OCI-LY1 (cell line): ENCODE results near the gene SLC17A2.

Experiments used
- H2AFZ ChIP-seq: fragments of 200-600 bp; sonication (generic), shearing (Covaris generic); 2 replicates; pipeline ENCODE4 v1.6.0; 2014; ENCODE audit warnings: antibody characterized with exemption, mild to moderate bottlenecking, low read length
- H3F3A ChIP-seq: fragments of 200-600 bp; sonication (generic), shearing (Covaris generic); 2 replicates; pipeline ENCODE4 v1.6.0; 2014; ENCODE audit warnings: mild to moderate bottlenecking, antibody characterized with exemption, low read length, moderate library complexity; ENCODE audit not compliant: insufficient read depth
- H3K27ac ChIP-seq: fragments of 200-600 bp; sonication (generic); 2 replicates; pipeline ENCODE4 v1.5.1; 2014; ENCODE audit warnings: low read length, mixed run types, mild to moderate bottlenecking, low read depth; ENCODE audit not compliant: poor library complexity, severe bottlenecking
- H3K27me3 ChIP-seq: fragments of 200-600 bp; sonication (generic); 2 replicates; pipeline ENCODE4 v1.6.0; 2014; ENCODE audit warnings: antibody characterized with exemption, mild to moderate bottlenecking, low read length, moderate library complexity; ENCODE audit not compliant: insufficient read depth
- H3K36me3 ChIP-seq: fragments of 200-600 bp; sonication (generic); 2 replicates; pipeline ENCODE4 v1.6.1; 2014; ENCODE audit warnings: mild to moderate bottlenecking, antibody characterized with exemption, low read length, moderate library complexity, mixed read lengths; ENCODE audit not compliant: insufficient read depth
- H3K4me1 ChIP-seq: fragments of 200-600 bp; sonication (generic); 2 replicates; pipeline ENCODE4 v1.5.1; 2014; ENCODE audit warnings: mild to moderate bottlenecking, low read length, moderate library complexity; ENCODE audit not compliant: insufficient read depth, severe bottlenecking
- H3K4me2 ChIP-seq: fragments of 200-600 bp; sonication (generic), shearing (Covaris generic); 2 replicates; pipeline ENCODE4 v1.6.1; 2014; ENCODE audit warnings: low read length
- H3K4me3 ChIP-seq: fragments of 200-600 bp; sonication (generic); 2 replicates; pipeline ENCODE4 v1.5.1; 2014; ENCODE audit warnings: low read length, low read depth, mild to moderate bottlenecking, mixed read lengths; ENCODE audit not compliant: poor library complexity, severe bottlenecking
- H3K79me2 ChIP-seq: fragments of 200-600 bp; shearing (Covaris generic); 2 replicates; pipeline ENCODE4 v1.6.1; 2016; ENCODE audit warnings: mixed run types, low read length, mixed read lengths; ENCODE audit not compliant: insufficient read depth
- H3K9ac ChIP-seq: fragments of 200-600 bp; sonication (generic), shearing (Covaris generic); 2 replicates; pipeline ENCODE4 v1.6.1; 2014; ENCODE audit warnings: mild to moderate bottlenecking, low read length, mixed read lengths
- H3K9me2 ChIP-seq: fragments of 200-600 bp; sonication (generic), shearing (Covaris generic); 2 replicates; pipeline ENCODE4 v1.6.1; 2014; ENCODE audit warnings: low read depth, mild to moderate bottlenecking, low read length, mixed read lengths
- H3K9me3 ChIP-seq: fragments of 200-600 bp; shearing (Covaris generic); 2 replicates; pipeline ENCODE4 v1.6.1; 2014; ENCODE audit warnings: low read length, mixed read lengths
- H4K20me1 ChIP-seq: fragments of 200-600 bp; sonication (generic), shearing (Covaris generic); 2 replicates; pipeline ENCODE4 v1.6.0; 2016; ENCODE audit warnings: mild to moderate bottlenecking, low read length; ENCODE audit not compliant: insufficient read depth
- EZH2 ChIP-seq: fragments of 200-600 bp; sonication (generic), shearing (Covaris generic); IDR thresholded peaks from 2 replicates; pipeline ENCODE4 v1.8.0; 2017; ENCODE audit warnings: borderline replicate concordance, mixed run types, mild to moderate bottlenecking, antibody characterized with exemption, low read length, moderate library complexity, mixed read lengths
- TF ChIP-seq, protein P1 (sequence below): fragments of 200-600 bp; sonication (generic), shearing (Covaris generic); IDR thresholded peaks from 2 replicates; pipeline ENCODE4 v1.5.1; 2017; ENCODE audit warnings: mild to moderate bottlenecking, antibody characterized with exemption, low read length, moderate library complexity, mixed read lengths

SLC17A2 gene

DNA sequence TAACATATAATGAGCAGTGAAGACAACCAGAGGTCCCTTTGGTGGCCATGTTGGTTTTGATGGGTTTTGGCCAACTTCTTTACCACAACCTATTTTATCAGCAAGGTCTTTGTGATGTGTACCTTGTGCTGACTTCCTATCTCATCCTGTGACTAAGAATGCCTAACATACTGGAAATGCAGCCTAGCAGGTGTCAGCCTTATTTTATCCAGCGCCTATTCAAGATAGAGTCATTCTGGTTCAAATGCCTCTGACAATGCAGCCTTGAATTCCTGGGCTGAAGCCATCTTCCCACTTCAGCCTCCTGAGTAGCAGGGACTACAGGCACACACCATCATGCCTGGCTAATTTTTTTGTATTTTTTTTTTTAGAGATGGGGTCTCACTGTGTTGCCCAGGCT is 24.3 kb upstream of the SLC17A2 start:
- Histone ChIP-seq H3K9me3 (peaks cover 14% of the 10 kb centered on the region; the same call in 1 of the 2 replicates), H3K9me2 (no peaks in the 10 kb centered on the region), H3K4me3 (no peak overlapping the region), H4K20me1 (no peaks in the 10 kb centered on the region), H3K79me2 (no peaks in the 10 kb centered on the region), H3K36me3 (no peaks in the 10 kb centered on the region), H3K4me2 (no peak overlapping the region), H3F3A (no peaks in the 10 kb centered on the region), H3K27me3 (no peaks in the 10 kb centered on the region), H3K4me1 (no peaks in the 10 kb centered on the region), H3K9ac (no peak overlapping the region), H2AFZ (no peak overlapping the region), H3K27ac (no peak overlapping the region)
- no peak for TF ChIP-seq EZH2
- TF ChIP-seq, protein P1, sequence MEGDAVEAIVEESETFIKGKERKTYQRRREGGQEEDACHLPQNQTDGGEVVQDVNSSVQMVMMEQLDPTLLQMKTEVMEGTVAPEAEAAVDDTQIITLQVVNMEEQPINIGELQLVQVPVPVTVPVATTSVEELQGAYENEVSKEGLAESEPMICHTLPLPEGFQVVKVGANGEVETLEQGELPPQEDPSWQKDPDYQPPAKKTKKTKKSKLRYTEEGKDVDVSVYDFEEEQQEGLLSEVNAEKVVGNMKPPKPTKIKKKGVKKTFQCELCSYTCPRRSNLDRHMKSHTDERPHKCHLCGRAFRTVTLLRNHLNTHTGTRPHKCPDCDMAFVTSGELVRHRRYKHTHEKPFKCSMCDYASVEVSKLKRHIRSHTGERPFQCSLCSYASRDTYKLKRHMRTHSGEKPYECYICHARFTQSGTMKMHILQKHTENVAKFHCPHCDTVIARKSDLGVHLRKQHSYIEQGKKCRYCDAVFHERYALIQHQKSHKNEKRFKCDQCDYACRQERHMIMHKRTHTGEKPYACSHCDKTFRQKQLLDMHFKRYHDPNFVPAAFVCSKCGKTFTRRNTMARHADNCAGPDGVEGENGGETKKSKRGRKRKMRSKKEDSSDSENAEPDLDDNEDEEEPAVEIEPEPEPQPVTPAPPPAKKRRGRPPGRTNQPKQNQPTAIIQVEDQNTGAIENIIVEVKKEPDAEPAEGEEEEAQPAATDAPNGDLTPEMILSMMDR = no peak

DNA sequence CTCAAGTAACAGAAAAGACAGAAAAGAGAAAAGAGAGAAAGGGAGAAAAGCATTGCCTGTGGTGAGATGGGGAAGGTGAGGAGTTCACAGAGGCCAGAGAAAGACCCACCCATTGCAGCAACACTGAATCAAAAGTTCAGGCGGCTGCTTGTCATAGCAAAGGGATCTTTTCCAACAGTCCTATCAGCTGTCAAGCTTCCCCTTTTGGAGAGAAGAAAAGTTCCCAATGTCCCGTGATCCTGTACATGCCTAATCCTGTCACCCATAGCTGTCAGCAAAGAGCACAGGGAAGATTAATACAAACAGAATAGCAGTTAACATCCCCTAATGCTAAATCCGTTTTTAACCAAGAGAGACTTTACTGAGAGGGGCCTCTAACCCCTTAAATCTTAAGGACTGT is 23.2 kb upstream of the SLC17A2 start:
- Histone ChIP-seq H2AFZ (no peak overlapping the region), H3K27me3 (no peaks in the 10 kb centered on the region), H3K9me3 (0 out of 2 replicates have a peak, but pooled peaks cover 4% of the 10 kb centered on the region), H3K9me2 (no peaks in the 10 kb centered on the region), H3K36me3 (no peaks in the 10 kb centered on the region), H3K4me2 (no peak overlapping the region), H3K79me2 (no peaks in the 10 kb centered on the region), H3K27ac (no peak overlapping the region), H3K4me3 (no peak overlapping the region), H3K9ac (no peak overlapping the region), H4K20me1 (no peaks in the 10 kb centered on the region), H3K4me1 (no peaks in the 10 kb centered on the region), H3F3A (no peaks in the 10 kb centered on the region)
- no peak for TF ChIP-seq EZH2
- TF ChIP-seq, protein P1 = no peak

DNA sequence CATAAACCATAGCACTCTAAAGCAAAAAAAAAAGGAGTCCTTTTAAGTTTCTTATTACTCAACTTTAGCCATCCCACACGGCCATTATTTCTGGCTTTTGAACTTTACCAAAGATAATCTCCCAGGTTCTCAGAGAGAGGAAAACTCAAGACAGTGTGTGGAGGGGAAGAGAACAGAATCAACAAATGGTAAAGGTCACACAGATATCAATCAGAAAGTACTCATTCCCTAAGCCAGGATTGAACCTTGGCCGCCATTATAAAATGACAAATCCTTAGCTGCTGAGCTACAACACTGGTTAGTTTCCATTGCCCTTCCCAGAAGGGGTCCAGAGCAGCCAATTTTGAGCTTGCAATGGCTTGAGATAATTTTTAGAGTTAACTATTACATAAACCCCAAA is 22.0 kb upstream of the SLC17A2 start:
- Histone ChIP-seq H3K4me1 (no peaks in the 10 kb centered on the region), H3K27ac (no peak overlapping the region), H3K36me3 (no peaks in the 10 kb centered on the region), H4K20me1 (no peaks in the 10 kb centered on the region), H2AFZ (no peak overlapping the region), H3K4me2 (no peak overlapping the region), H3K9me3 (no peaks in the 10 kb centered on the region), H3K79me2 (no peaks in the 10 kb centered on the region), H3K27me3 (no peaks in the 10 kb centered on the region), H3F3A (no peaks in the 10 kb centered on the region), H3K9ac (no peak overlapping the region), H3K4me3 (no peak overlapping the region), H3K9me2 (no peaks in the 10 kb centered on the region)
- no peak for TF ChIP-seq EZH2
- TF ChIP-seq, protein P1 = no peak
